Mucosa of gallbladder (tissue), 1 donor: Measurements from ENCODE around the gene ARHGAP36. TPM values are rescaled to one million over a fixed set of nuclear protein-coding genes. Genes with fewer than 3 reads are reported as not detected.

Source experiments
- DNase-seq: peaks from one replicate; pipeline ENCODE4 v3.0.0-alpha.2; 2020; ENCODE audit warnings: low spot score
- total RNA-seq: library from RNA; stranded (reverse); gene quantifications from one replicate; pipeline ENCODE4 v1.2.1, GENCODE V29; 2021
- donor health status: DM: no; HTN: no; CAD: no.

ARHGAP36 gene
- total RNA-seq, 1 donor from 2014 or later, result 0.89 TPM

- no peak for DNase-seq
Observed at GRCh38 chrX:131068945-131069719, 11.0 kb downstream of the ARHGAP36 start.

GRCh38 chrX:131072871-131073571 is 14.9 kb downstream of the ARHGAP36 start:
- DNase-seq, result no peak

- no peak for DNase-seq
Observed at GRCh38 chrX:131073607-131074006, 15.5 kb downstream of the ARHGAP36 start.

- DNase-seq, result no peak
Observed at GRCh38 chrX:131081772-131082740, 23.9 kb downstream of the ARHGAP36 start.

GRCh38 chrX:131083510-131084142 is 25.5 kb downstream of the ARHGAP36 start:
- DNase-seq, result no peak

- DNase-seq, result no peak
Observed at GRCh38 chrX:131084145-131084544, 26.0 kb downstream of the ARHGAP36 start.

- DNase-seq, result no peak
Observed at GRCh38 chrX:131136776-131137175, 78.6 kb downstream of the ARHGAP36 start.

- no peak for DNase-seq
Observed at GRCh38 chrX:131139072-131139471, 80.9 kb downstream of the ARHGAP36 start.

Other genes with a start within 250 kb of the ARHGAP36 start
- 18.2 TPM for gene ENOX2, start 155.1 kb upstream of the ARHGAP36 start, total RNA-seq
- 1.7 TPM for gene IGSF1, start 231.0 kb downstream of the ARHGAP36 start, total RNA-seq